SH-SY5Y (cell line): ENCODE results near the gene TIPIN.

Source experiments
- GATA2 ChIP-seq: IDR thresholded peaks from 2 replicates; pipeline ENCODE4 v1.6.1; 2011; ENCODE audit warnings: mild to moderate bottlenecking, low read depth, low read length
- GATA3 ChIP-seq: IDR thresholded peaks from 2 replicates; pipeline ENCODE4 v1.6.1; 2011; ENCODE audit warnings: low read depth, mild to moderate bottlenecking, low read length, moderate library complexity

GRCh38 chr15:66327736-66328135, 28.7 kb downstream of the TIPIN start:
- TF ChIP-seq GATA3 (no peak), GATA2 (no peak)
